ENCODE measurements around the gene PRPSAP2.
A peak's percentile ranks its signal among the peaks of the same experiment; 100 is the strongest.

PRPSAP2 gene

GRCh38 chr17:18964018-18964351, 106.1 kb downstream of the PRPSAP2 start:
- no peak for DNase-seq

- no peak for DNase-seq
Observed at GRCh38 chr17:18964550-18964949, 106.6 kb downstream of the PRPSAP2 start.

GRCh38 chr17:18965530-18966236, 107.8 kb downstream of the PRPSAP2 start:
- DNase-seq, result no peak

GRCh38 chr17:18966831-18967624, 109.1 kb downstream of the PRPSAP2 start:
- DNase-seq, result no peak

GRCh38 chr17:18967916-18968315, 110.0 kb downstream of the PRPSAP2 start:
- no peak for DNase-seq

- no peak for DNase-seq
Observed at GRCh38 chr17:18968345-18968744, 110.4 kb downstream of the PRPSAP2 start.

- no peak for DNase-seq
Observed at GRCh38 chr17:18968945-18969887, 111.3 kb downstream of the PRPSAP2 start.

GRCh38 chr17:18970582-18971480, 112.9 kb downstream of the PRPSAP2 start:
- no peak for DNase-seq

GRCh38 chr17:18971801-18972200, 113.9 kb downstream of the PRPSAP2 start:
- DNase-seq, result no peak

GRCh38 chr17:18974407-18975149, 116.6 kb downstream of the PRPSAP2 start:
- peak; percentile 46 for DNase-seq

- DNase-seq, result no peak
Observed at GRCh38 chr17:18975597-18975996, 117.7 kb downstream of the PRPSAP2 start.

- DNase-seq, result no peak
Observed at GRCh38 chr17:18976201-18976600, 118.3 kb downstream of the PRPSAP2 start.

- no peak for DNase-seq
Observed at GRCh38 chr17:18977021-18977420, 119.1 kb downstream of the PRPSAP2 start.

- DNase-seq, result no peak
Observed at GRCh38 chr17:18977646-18978045, 119.7 kb downstream of the PRPSAP2 start.

- DNase-seq, result no peak
Observed at GRCh38 chr17:18978050-18978449, 120.1 kb downstream of the PRPSAP2 start.

- no peak for DNase-seq
Observed at GRCh38 chr17:18978655-18979054, 120.7 kb downstream of the PRPSAP2 start.
